Activated T-helper 1 cell treated with anti-CD3 and anti-CD28 coated beads, Interleukin-12 subunit alpha, Interleukin-12 subunit beta, Interleukin-2, Interleukin-4 antibody, amounts not matched to agents 30 ng/mL and 10 ng/mL and 1 ng/mL, durations not matched to agents 14 hours and 24 hours and 36 hours (primary cell): ENCODE results near the gene LSM5. TPM values are rescaled to one million over a fixed set of nuclear protein-coding genes. Genes with fewer than 3 reads are reported as not detected.
"Not testable (repeated sequence)": the region's sequence is repeated elsewhere in the genome, so short reads cannot be mapped to it uniquely, and the experiment has no call there.

Source experiments
- DNase-seq: peaks from one replicate; pipeline ENCODE4 v3.0.0; 2021; ENCODE audit warnings: low spot score
- H3K27ac Mint-ChIP-seq: one replicate; pipeline ENCODE4 v1.8.0; 2021; ENCODE audit warnings: mild to moderate bottlenecking, mixed read lengths
- H3K27me3 Mint-ChIP-seq: one replicate; pipeline ENCODE4 v1.8.0; 2022; ENCODE audit warnings: mild to moderate bottlenecking, moderate library complexity, mixed read lengths; ENCODE audit not compliant: insufficient read depth
- H3K36me3 Mint-ChIP-seq: one replicate; pipeline ENCODE4 v1.8.0; 2021; ENCODE audit warnings: low read depth, mixed read lengths
- H3K4me1 Mint-ChIP-seq: one replicate; pipeline ENCODE4 v1.8.0; 2021; ENCODE audit warnings: low read depth, mixed read lengths
- H3K4me3 Mint-ChIP-seq: one replicate; pipeline ENCODE4 v1.8.0; 2021; ENCODE audit warnings: mild to moderate bottlenecking, moderate library complexity, mixed read lengths
- H3K9me3 Mint-ChIP-seq: one replicate; pipeline ENCODE4 v1.8.0; 2021; ENCODE audit warnings: mixed read lengths
- intact Hi-C: fragments of 100-400 bp; cut with micrococcal nuclease; formaldehyde crosslinking; loops from one replicate; pipeline ENCODE4 v1.15.1; 2024
- total RNA-seq: library from RNA; stranded (reverse); gene quantifications from 2 replicates; pipeline ENCODE4 v1.2.3, GENCODE V29; 2022

LSM5 gene
- total RNA-seq, 1 donor from 2014 or later, result 79.6 TPM

DNA sequence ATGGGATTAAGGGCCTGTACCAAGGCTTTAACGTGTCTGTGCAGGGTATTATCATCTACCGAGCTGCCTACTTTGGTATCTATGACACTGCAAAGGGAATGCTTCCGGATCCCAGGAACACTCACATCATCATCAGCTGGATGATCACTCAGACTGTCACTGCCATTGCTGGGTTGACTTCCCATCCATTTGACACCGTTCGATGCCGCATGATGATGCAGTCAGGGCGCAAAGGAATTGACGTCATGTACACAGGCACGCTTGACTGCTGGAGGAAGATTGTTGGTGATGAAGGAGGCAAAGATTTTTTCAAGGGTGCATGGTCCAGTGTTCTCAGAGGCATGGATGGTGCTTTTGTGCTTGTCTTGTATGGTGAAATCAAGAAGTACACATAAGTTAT lies 18.2 kb downstream of the LSM5 start:
- DNase-seq, result no peak
- Mint-ChIP-seq H3K4me3 (no peak overlapping the region), H3K36me3 (no peaks in the 10 kb centered on the region), H3K27ac (no peak overlapping the region), H3K27me3 (peaks cover under 1% of the 10 kb centered on the region), H3K9me3 (no peaks in the 10 kb centered on the region), H3K4me1 (no peaks in the 10 kb centered on the region)
- intact Hi-C loops, result no loop called here

- Mint-ChIP-seq H3K4me3 (no peak overlapping the region), H3K27me3 (no peaks in the 10 kb centered on the region), H3K4me1 (no peaks in the 10 kb centered on the region), H3K27ac (no peak overlapping the region), H3K36me3 (no peaks in the 10 kb centered on the region), H3K9me3 (no peaks in the 10 kb centered on the region)
- intact Hi-C loops, result no loop called here
- DNase-seq, result no peak
These were observed 19.3 kb downstream of the LSM5 start for GRCh38 chr7:32470871-32471270.

- H3K4me3 Mint-ChIP-seq, intact Hi-C loops, DNase-seq, H3K9me3 Mint-ChIP-seq, H3K36me3 Mint-ChIP-seq, H3K27me3 Mint-ChIP-seq, H3K27ac Mint-ChIP-seq, H3K4me1 Mint-ChIP-seq: not testable (repeated sequence)
These were observed 20.2 kb downstream of the LSM5 start for GRCh38 chr7:32470004-32470403.

DNA sequence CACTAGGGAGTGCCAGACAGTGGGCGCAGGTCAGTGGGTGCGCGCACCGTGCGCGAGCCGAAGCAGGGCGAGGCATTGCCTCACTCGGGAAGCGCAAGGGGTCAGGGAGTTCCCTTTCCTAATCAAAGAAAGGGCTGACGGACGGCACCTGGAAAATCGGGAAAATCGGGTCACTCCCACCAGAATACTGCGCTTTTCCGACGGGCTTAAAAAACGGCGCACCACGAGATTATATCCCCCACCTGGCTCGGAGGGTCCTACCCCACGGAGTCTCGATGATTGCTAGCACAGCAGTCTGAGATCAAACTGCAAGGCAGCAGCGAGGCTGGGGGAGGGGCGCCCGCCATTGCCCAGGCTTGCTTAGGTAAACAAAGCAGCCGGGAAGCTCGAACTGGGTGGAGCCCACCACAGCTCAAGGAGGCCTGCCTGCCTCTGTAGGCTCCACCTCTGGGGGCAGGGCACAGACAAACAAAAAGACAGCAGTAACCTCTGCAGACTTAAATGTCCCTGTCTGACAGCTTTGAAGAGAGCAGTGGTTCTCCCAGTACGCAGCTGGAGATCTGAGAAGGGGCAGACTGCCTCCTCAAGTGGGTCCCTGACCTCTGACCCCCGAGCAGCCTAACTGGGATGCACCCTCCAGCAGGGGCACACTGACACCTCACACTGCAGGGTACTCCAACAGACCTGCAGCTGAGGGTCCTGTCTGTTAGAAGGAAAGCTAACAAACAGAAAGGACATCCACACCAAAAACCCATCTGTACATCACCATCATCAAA lies 25.4 kb downstream of the LSM5 start:
- H3K4me3 Mint-ChIP-seq, DNase-seq, H3K27ac Mint-ChIP-seq, intact Hi-C loops, H3K9me3 Mint-ChIP-seq, H3K36me3 Mint-ChIP-seq, H3K4me1 Mint-ChIP-seq, H3K27me3 Mint-ChIP-seq: not testable (repeated sequence)

GRCh38 chr7:32462977-32463376 lies 27.2 kb downstream of the LSM5 start:
- H3K27ac Mint-ChIP-seq, result no peak overlapping the region
- H3K4me1 Mint-ChIP-seq, result no peaks in the 10 kb centered on the region
- intact Hi-C loops, result no loop called here
- H3K9me3 Mint-ChIP-seq, result no peaks in the 10 kb centered on the region
- H3K4me3 Mint-ChIP-seq, result no peak overlapping the region
- no peaks in the 10 kb centered on the region for H3K36me3 Mint-ChIP-seq
- DNase-seq, result no peak
- no peaks in the 10 kb centered on the region for H3K27me3 Mint-ChIP-seq

DNA sequence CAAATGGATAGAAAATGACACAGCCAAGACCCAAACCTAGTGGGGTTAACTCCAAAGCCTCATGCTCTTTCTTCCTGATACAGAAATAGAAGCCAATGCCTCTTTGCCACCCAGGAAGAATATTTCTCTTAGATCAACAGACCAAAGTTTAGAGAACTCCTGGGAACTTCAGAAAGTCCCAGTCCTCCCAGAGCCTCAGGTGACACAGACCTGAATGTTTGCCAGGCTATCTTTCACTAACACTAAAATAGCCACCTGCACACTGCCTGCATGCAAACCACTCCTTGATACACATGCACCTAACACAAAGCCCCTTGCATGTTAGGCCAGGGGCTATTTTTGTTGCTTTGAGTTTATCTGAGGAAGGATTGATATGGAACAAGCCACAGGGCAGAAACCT lies 27.7 kb downstream of the LSM5 start:
- Mint-ChIP-seq H3K9me3 (no peaks in the 10 kb centered on the region), H3K4me1 (no peaks in the 10 kb centered on the region), H3K4me3 (no peak overlapping the region), H3K27ac (no peak overlapping the region), H3K36me3 (no peaks in the 10 kb centered on the region), H3K27me3 (no peaks in the 10 kb centered on the region)
- no peak for DNase-seq
- intact Hi-C loops, result no loop called here

- peaks cover 3% of the 10 kb centered on the region for H3K27me3 Mint-ChIP-seq
- no peaks in the 10 kb centered on the region for H3K4me1 Mint-ChIP-seq
- DNase-seq, result no peak
- intact Hi-C loops, result no loop called here
- H3K9me3 Mint-ChIP-seq, result no peaks in the 10 kb centered on the region
- H3K4me3 Mint-ChIP-seq, result no peak overlapping the region
- H3K27ac Mint-ChIP-seq, result no peak overlapping the region
- H3K36me3 Mint-ChIP-seq, result no peaks in the 10 kb centered on the region
These were observed 28.7 kb downstream of the LSM5 start for GRCh38 chr7:32461484-32461883.

DNA sequence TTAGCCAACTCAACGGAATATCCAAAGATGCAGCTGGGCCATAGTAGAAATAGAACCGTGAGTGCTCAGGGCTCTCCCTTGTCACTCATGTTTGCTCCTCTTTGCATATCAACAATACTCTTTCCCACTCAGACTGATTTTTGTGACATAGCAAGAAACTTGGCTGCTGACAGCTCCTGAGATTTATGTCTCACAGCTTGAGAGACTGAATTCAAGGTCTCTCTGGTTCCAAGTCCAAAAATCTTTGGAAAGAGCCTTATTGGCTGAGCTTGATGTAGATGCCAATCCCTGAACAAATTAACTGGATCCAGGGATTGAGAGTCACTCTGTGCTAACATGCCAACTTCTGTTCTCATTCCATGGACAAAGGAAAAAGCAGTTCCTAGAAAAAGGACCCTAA lies 30.4 kb downstream of the LSM5 start:
- no peaks in the 10 kb centered on the region for H3K9me3 Mint-ChIP-seq
- no peak overlapping the region for H3K4me3 Mint-ChIP-seq
- intact Hi-C loops, result no loop called here
- peaks cover 3% of the 10 kb centered on the region for H3K27me3 Mint-ChIP-seq
- H3K27ac Mint-ChIP-seq, result no peak overlapping the region
- H3K36me3 Mint-ChIP-seq, result no peaks in the 10 kb centered on the region
- no peak for DNase-seq
- no peaks in the 10 kb centered on the region for H3K4me1 Mint-ChIP-seq

DNA sequence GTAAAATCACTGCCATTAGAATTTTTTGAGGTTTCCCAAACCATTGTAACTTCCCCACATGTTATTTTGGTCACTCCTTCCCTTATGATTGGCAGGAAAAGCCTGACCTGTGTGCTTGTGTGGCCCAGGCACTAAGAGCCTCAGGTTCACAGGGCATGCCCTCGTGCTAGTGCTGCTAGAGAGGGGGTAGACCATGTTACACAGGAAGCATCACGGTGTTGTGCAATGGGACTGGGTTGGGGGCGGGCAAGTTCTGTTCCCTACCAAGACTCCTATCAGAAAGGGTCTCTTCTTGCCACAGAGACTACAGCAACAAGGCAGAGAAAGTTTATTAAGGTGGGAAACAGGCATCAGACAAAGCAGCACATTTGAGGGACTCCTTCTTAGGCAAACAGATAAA lies 32.2 kb downstream of the LSM5 start:
- no peak overlapping the region for H3K4me3 Mint-ChIP-seq
- H3K9me3 Mint-ChIP-seq, result no peaks in the 10 kb centered on the region
- H3K27me3 Mint-ChIP-seq, result peaks cover 3% of the 10 kb centered on the region
- DNase-seq, result no peak
- intact Hi-C loops, result no loop called here
- H3K4me1 Mint-ChIP-seq, result no peaks in the 10 kb centered on the region
- no peak overlapping the region for H3K27ac Mint-ChIP-seq
- H3K36me3 Mint-ChIP-seq, result no peaks in the 10 kb centered on the region

DNA sequence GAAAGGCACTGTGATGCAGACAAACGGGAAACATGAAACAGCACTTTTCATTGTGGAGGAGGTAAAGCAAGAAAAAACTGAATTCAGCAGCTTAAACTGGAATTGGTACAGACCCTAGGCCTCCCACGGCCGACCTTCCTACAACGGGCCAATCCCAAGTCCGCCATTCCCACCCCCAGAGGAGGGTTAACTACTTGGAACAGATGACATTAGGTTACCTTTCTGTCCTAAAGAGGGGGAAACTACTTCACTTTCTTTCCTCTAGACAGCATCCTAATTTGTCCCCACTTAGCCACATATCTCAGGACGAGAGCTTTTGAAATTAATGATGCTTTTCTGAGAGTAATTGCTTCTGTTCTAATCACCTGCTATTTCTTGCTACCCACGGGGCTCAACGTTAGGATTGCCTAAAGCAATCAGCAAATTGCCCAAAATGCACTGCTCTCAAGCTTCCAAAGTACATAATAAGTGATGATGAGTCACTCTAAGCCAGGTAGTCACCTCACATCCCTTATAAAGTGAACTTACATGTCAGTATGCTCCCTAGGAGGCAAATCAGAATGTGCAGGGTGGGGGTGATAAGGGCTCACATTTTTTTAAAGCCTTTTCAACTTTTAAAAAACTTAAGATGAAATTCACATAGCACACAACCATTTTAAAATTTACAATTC lies 36.7 kb downstream of the LSM5 start:
- Mint-ChIP-seq H3K9me3 (no peaks in the 10 kb centered on the region), H3K27me3 (peaks cover 3% of the 10 kb centered on the region), H3K4me3 (no peak overlapping the region), H3K27ac (no peak overlapping the region), H3K36me3 (no peaks in the 10 kb centered on the region), H3K4me1 (no peaks in the 10 kb centered on the region)
- intact Hi-C loops, result no loop called here
- DNase-seq, result no peak

GRCh38 chr7:32447218-32447617 lies 43.0 kb downstream of the LSM5 start:
- intact Hi-C loops, result no loop called here
- no peaks in the 10 kb centered on the region for H3K9me3 Mint-ChIP-seq

GRCh38 chr7:32436146-32436928 lies 53.8 kb downstream of the LSM5 start:
- Mint-ChIP-seq H3K9me3 (no peaks in the 10 kb centered on the region), H3K36me3 (no peaks in the 10 kb centered on the region), H3K27ac (no peak overlapping the region), H3K27me3 (no peaks in the 10 kb centered on the region), H3K4me3 (no peak overlapping the region), H3K4me1 (no peaks in the 10 kb centered on the region)
- intact Hi-C loops, result no loop called here
- no peak for DNase-seq

More at GRCh38 chr7:32447218-32447617, 43.0 kb downstream of the LSM5 start:
- H3K4me1 Mint-ChIP-seq, result no peaks in the 10 kb centered on the region
- no peak overlapping the region for H3K27ac Mint-ChIP-seq
- DNase-seq, result no peak
- H3K27me3 Mint-ChIP-seq, result peaks cover 2% of the 10 kb centered on the region
- no peak overlapping the region for H3K4me3 Mint-ChIP-seq
- no peaks in the 10 kb centered on the region for H3K36me3 Mint-ChIP-seq
